GM12872 (cell line): ENCODE data around the gene S100A8.

Source experiments
- TF ChIP-seq, protein P1 (sequence below): IDR thresholded peaks from 3 replicates; pipeline ENCODE4 v1.5.1; 2011; ENCODE audit warnings: low read depth, mild to moderate bottlenecking, low read length, moderate library complexity; ENCODE audit not compliant: insufficient read depth

The S100A8 gene

GRCh38 chr1:153360592-153361479 is 30.0 kb downstream of the S100A8 start:
- TF ChIP-seq, protein P1, sequence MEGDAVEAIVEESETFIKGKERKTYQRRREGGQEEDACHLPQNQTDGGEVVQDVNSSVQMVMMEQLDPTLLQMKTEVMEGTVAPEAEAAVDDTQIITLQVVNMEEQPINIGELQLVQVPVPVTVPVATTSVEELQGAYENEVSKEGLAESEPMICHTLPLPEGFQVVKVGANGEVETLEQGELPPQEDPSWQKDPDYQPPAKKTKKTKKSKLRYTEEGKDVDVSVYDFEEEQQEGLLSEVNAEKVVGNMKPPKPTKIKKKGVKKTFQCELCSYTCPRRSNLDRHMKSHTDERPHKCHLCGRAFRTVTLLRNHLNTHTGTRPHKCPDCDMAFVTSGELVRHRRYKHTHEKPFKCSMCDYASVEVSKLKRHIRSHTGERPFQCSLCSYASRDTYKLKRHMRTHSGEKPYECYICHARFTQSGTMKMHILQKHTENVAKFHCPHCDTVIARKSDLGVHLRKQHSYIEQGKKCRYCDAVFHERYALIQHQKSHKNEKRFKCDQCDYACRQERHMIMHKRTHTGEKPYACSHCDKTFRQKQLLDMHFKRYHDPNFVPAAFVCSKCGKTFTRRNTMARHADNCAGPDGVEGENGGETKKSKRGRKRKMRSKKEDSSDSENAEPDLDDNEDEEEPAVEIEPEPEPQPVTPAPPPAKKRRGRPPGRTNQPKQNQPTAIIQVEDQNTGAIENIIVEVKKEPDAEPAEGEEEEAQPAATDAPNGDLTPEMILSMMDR = no peak

GRCh38 chr1:153360190-153360589 is 30.7 kb downstream of the S100A8 start:
- TF ChIP-seq, protein P1 = no peak

- TF ChIP-seq, protein P1 = no peak
Observed at GRCh38 chr1:153359241-153359640, 31.6 kb downstream of the S100A8 start.

DNA sequence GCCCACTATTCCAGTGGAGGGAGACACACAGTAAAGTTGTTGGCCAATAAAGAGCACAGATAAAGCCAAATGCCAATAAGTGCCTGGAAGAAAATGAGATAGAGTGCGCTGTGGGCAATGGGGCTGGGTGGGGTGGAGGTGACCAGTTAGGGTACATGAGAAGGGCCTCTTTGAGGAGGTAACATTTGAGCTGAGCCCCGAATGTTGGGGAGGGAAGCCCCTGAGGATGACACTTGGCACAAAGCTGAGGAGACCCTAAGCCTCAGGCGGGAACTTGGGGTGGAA is 32.2 kb downstream of the S100A8 start:
- TF ChIP-seq, protein P1 = no peak

DNA sequence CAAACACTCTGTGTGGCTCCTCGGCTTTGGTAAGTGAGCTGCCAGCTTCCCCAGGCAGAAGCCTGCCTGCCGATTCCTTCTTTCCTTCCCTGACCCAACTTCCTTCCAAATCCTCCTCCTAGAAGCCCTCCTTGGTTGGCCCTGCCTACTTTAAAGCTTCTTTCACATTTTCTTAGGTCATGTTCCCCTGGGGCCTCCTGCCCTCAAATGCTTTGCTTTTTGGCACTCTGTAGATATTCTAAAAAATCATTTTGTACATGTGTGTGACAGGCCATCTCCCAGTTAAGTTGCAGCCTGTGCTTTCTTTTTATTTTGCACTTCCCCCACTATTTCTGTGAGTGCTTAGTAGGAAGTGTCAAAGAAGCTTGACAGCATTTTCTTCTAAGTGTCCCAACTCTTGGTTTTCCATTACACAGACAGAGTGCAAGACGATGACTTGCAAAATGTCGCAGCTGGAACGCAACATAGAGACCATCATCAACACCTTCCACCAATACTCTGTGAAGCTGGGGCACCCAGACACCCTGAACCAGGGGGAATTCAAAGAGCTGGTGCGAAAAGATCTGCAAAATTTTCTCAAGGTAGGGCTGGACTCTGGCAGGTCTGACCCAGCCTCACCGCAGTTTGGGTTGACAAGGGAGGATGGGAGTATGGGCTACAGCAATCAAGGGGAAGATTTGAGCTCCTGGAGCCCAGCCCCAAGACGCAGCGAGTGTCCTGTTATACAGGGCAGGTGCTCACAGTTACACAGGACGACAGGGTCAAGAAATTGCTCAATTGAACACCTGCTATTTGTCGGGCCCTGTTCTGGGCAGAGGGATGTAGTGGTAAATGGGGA is 32.8 kb downstream of the S100A8 start, which contains the start of gene S100A9:
S100A9 (plus strand) TSS at position 2 of the 838 bp plus-strand sequence; CDS start at position 432, 430 bp downstream.
- TF ChIP-seq, protein P1 = no peak

DNA sequence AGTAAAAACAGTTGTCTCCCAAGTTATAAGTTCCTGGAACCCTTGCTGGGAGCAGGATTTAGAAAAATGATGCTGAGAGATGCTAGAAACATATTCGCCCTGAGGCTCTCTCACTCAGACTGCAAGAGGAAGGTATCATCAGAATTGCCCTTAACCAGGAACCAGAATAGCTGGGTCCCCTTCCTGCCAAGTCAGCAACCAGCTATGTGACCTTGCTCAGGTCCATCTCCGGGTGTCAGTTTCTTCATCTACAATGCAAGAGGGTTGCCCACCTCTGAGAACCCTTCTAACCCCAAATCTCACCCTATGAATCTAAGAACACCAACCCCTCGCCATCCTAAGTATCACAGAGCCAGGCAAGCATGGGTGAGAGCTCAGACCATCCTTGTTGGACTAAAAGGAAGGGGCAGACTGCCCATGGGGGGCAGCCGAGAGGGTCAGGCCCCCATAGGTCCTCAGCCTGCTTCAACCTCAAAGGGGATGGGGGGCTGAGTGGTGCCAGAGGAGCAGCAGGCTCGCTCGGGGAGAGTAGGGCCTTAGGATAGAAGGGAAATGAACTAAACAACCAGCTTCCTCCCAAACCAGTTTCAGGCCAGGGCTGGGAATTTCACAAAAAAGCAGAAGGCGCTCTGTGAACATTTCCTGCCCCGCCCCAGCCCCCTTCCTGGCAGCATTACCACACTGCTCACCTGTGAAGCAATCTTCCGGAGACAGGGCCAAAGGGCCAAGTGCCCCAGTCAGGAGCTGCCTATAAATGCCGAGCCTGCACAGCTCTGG is 33.6 kb downstream of the S100A8 start:
- TF ChIP-seq, protein P1 = no peak

- TF ChIP-seq, protein P1 = no peak
Observed at GRCh38 chr1:153356392-153357075, 34.3 kb downstream of the S100A8 start.
